Fibroblast of villous mesenchyme (primary cell): Measurements from ENCODE around the gene NFATC1. TPM values are rescaled to one million over a fixed set of nuclear protein-coding genes. Genes with fewer than 3 reads are reported as not detected.

Experiments
- DNase-seq: peaks from one replicate; pipeline ENCODE4 v3.0.0-alpha.2; 2010; ENCODE audit warnings: low read depth
- H3K4me3 ChIP-seq: 2 replicates; pipeline ENCODE4 v1.5.1; 2011; ENCODE audit warnings: low read depth, mild to moderate bottlenecking, low read length
- total RNA-seq: library from RNA; depleted of rRNA; stranded (reverse); fragments of >200 nt; gene quantifications from 2 replicates; pipeline ENCODE4 v1.2.3, GENCODE V29; 2012
- TF ChIP-seq, protein P1 (sequence below): IDR thresholded peaks from 2 replicates; pipeline ENCODE4 v1.5.1; 2012; ENCODE audit warnings: low read depth, mild to moderate bottlenecking, low read length; ENCODE audit not compliant: insufficient read depth

Gene NFATC1
- total RNA-seq, 1 donor: 0.43 TPM

GRCh38 chr18:79483971-79484491, 88.3 kb downstream of the NFATC1 start:
- TF ChIP-seq, protein P1, sequence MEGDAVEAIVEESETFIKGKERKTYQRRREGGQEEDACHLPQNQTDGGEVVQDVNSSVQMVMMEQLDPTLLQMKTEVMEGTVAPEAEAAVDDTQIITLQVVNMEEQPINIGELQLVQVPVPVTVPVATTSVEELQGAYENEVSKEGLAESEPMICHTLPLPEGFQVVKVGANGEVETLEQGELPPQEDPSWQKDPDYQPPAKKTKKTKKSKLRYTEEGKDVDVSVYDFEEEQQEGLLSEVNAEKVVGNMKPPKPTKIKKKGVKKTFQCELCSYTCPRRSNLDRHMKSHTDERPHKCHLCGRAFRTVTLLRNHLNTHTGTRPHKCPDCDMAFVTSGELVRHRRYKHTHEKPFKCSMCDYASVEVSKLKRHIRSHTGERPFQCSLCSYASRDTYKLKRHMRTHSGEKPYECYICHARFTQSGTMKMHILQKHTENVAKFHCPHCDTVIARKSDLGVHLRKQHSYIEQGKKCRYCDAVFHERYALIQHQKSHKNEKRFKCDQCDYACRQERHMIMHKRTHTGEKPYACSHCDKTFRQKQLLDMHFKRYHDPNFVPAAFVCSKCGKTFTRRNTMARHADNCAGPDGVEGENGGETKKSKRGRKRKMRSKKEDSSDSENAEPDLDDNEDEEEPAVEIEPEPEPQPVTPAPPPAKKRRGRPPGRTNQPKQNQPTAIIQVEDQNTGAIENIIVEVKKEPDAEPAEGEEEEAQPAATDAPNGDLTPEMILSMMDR: no peak
- H3K4me3 ChIP-seq: no peak overlapping the region
- DNase-seq: no peak

- TF ChIP-seq, protein P1: no peak
- DNase-seq: peak; percentile 97
- H3K4me3 ChIP-seq: peak overlapping the region; percentile 13
Observed at GRCh38 chr18:79484661-79485621, 89.2 kb downstream of the NFATC1 start.

- peak overlapping the region; percentile 13 for H3K4me3 ChIP-seq
- TF ChIP-seq, protein P1: no peak
- peak; percentile 92 for DNase-seq
Observed at GRCh38 chr18:79485788-79486355, 90.1 kb downstream of the NFATC1 start.

DNA sequence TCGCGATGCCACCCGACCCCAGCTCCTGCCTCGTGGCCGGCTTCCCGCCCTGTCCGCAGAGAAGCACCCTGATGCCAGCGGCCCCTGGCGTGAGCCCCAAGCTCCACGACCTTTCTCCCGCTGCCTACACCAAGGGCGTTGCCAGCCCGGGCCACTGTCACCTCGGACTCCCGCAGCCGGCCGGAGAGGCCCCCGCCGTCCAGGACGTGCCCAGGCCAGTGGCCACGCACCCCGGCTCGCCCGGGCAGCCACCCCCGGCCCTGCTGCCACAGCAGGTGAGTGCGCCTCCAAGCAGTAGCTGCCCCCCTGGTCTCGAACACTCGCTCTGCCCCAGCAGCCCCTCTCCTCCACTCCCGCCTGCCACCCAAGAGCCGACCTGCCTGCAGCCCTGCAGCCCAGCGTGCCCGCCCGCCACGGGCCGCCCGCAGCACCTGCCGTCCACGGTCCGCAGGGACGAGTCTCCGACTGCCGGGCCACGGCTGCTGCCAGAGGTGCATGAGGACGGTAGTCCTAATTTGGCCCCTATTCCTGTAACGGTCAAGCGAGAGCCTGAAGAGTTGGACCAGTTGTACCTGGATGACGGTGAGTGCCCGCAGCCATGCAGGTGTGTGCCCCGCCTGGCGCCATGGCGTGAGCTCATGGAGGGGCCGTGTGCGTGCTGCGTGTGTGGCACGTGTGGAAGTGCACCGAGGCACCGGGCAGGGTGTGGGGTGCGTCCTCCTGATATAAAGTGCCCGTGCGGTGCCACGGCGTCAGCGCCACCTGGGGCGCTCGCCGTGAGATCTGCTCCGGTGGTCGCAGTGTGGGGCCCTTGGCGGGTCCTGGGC, 90.8 kb downstream of the NFATC1 start:
- no peak for DNase-seq
- H3K4me3 ChIP-seq: no peak overlapping the region
- TF ChIP-seq, protein P1: no peak

GRCh38 chr18:79487183-79487800, 91.6 kb downstream of the NFATC1 start:
- H3K4me3 ChIP-seq: no peak overlapping the region
- DNase-seq: no peak
- TF ChIP-seq, protein P1: no peak

- no peak for DNase-seq
- TF ChIP-seq, protein P1: no peak
Observed at GRCh38 chr18:79487801-79488201, 92.1 kb downstream of the NFATC1 start.

More at GRCh38 chr18:79487801-79488201, 92.1 kb downstream of the NFATC1 start:
- H3K4me3 ChIP-seq: no peak overlapping the region
